Measurements from ENCODE around the gene EML6. TPM values are rescaled to one million over a fixed set of nuclear protein-coding genes. Genes with fewer than 3 reads are reported as not detected.
A peak's percentile ranks its signal among the peaks of the same experiment; 100 is the strongest.

EML6 gene
- total and polyA plus RNA-seq, 4 donors = 0.94 to 5.1 (median 2.0) TPM

DNA sequence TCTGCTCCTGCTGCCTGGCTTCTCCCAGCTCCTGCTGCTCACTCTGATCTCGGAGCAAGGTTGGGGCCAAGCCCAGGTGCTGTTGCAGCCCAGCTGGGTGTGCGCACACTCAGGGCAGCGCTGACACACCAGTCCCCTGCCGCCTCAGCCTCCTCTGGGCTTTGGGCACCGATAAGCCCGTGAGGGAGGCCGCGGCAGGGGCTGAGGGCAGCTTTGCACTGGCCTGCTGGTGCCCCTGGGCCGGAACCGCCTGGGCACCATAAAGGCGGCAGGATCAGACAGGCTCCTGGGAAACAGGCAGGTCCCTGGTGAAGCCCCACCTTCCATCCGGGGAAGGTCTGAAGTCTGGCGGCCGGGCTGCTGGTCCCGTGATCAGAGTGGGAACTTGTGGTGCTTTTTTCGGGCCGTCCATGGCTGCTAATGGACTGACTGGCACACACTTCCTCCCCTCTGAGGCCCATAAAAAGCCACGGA is 14.1 kb upstream of the EML6 start:
- H3K9me3 ChIP-seq (ENCODE audit: control insufficient read depth in 4 of 4, insufficient read depth in 3 of 4, low read length in 3 of 4) = no peaks in the 10 kb centered on the region

DNA sequence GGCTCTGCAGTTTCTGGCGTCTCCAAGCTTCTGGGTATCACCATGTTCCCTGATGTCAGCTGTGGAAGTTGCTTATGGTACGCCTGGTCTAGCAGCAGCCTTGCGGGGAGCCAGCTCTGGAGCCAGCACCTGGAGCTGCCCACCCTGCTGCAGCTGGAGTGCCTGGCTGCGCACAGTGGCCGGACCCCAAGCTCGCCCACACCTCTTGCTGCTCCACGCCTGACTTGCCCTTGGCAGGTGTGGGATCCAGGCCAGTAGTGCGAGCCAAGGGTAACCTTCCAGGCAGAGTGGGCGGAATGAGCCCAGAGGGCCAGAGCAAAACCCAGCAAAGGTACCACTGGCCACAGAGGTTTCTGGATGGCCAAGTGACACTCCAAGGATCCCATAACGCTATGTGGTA is 13.2 kb upstream of the EML6 start:
- Histone ChIP-seq H3K4me3 (no peak overlapping the region), H3K27me3 (ENCODE audit: control insufficient read depth in 3 of 3, insufficient read depth in 3 of 3, low read length in 2 of 3) (no peaks in the 10 kb centered on the region), H3K36me3 (ENCODE audit: control insufficient read depth in 4 of 4, insufficient read depth in 4 of 4, low read length in 4 of 4) (no peaks in the 10 kb centered on the region), H3K27ac (ENCODE audit: low read depth in 1 of 2, low read length in 1 of 2) (no peak overlapping the region), H3K9me3 (ENCODE audit: control insufficient read depth in 4 of 4, insufficient read depth in 3 of 4, low read length in 3 of 4) (no peaks in the 10 kb centered on the region), H3K4me1 (ENCODE audit: control insufficient read depth in 5 of 5, insufficient read depth in 5 of 5, low read length in 5 of 5) (peaks cover 0 to 14% (median 0%) of the 10 kb centered on the region in 5 donors), H3K9ac (ENCODE audit: insufficient read depth in 1 of 2, low read length in 2 of 2) (no peak overlapping the region)
- 88 to 91% methylated on average over 10 of the region's 10 CpGs for WGBS, 2 donors
- DNase-seq = no peak
- no peak for ATAC-seq (ENCODE audit: insufficient read depth, low FRiP score)
- no peak for TF ChIP-seq CTCF (IDR thresholded peaks at IDR 0.05; ENCODE audit: control extremely low read depth, extremely low read depth)

More for the DNA sequence above, 14.1 kb upstream of the EML6 start:
- Histone ChIP-seq H3K4me1 (ENCODE audit: control insufficient read depth in 5 of 5, insufficient read depth in 5 of 5, low read length in 5 of 5) (peaks cover 0 to 14% (median 0%) of the 10 kb centered on the region in 5 donors), H3K27ac (ENCODE audit: low read depth in 1 of 2, low read length in 1 of 2) (no peak overlapping the region), H3K4me3 (no peak overlapping the region), H3K9ac (ENCODE audit: insufficient read depth in 1 of 2, low read length in 2 of 2) (no peak overlapping the region), H3K36me3 (ENCODE audit: control insufficient read depth in 4 of 4, insufficient read depth in 4 of 4, low read length in 4 of 4) (no peaks in the 10 kb centered on the region), H3K27me3 (ENCODE audit: control insufficient read depth in 3 of 3, insufficient read depth in 3 of 3, low read length in 2 of 3) (no peaks in the 10 kb centered on the region)
- 37 to 38% methylated on average over 18 of the region's 18 CpGs for WGBS, 2 donors
- ATAC-seq (ENCODE audit: insufficient read depth, low FRiP score) (peak; percentile 73), DNase-seq (peak in 2 of 3 donors; percentile 24 to 38)
- no peak for TF ChIP-seq CTCF (IDR thresholded peaks at IDR 0.05; ENCODE audit: control extremely low read depth, extremely low read depth)

DNA sequence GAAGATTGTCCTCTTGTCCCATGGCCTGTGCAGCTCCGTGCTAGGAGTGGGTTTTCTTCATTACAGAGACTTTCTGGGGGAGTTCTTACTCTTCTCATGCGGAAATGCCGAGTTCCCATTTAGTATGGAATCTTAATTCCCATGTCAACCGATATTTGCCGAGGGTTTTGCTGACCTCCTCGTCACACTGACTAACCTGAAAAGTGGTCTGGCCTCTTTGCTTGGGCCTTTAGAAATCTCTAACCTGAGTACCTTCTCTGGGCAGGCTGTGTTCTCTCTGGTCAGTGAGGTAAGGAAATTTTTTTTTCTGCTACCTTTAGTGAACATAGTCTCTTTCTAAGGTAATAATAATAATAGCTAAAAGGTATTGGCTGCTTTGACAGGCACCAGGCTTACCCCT is 10.9 kb upstream of the EML6 start:
- DNase-seq (no peak), ATAC-seq (ENCODE audit: insufficient read depth, low FRiP score) (no peak)
- H3K27ac ChIP-seq (ENCODE audit: low read depth in 1 of 2, low read length in 1 of 2) = no peak overlapping the region
- peaks cover 0 to 14% (median 0%) of the 10 kb centered on the region in 5 donors for H3K4me1 ChIP-seq (ENCODE audit: control insufficient read depth in 5 of 5, insufficient read depth in 5 of 5, low read length in 5 of 5)
- H3K36me3 ChIP-seq (ENCODE audit: control insufficient read depth in 4 of 4, insufficient read depth in 4 of 4, low read length in 4 of 4) = no peaks in the 10 kb centered on the region
- no peak for TF ChIP-seq CTCF (IDR thresholded peaks at IDR 0.05; ENCODE audit: control extremely low read depth, extremely low read depth)
- WGBS, 2 donors = 91 to 97% methylated on average over 6 of the region's 6 CpGs
- H3K4me3 ChIP-seq = no peak overlapping the region
- no peaks in the 10 kb centered on the region for H3K9me3 ChIP-seq (ENCODE audit: control insufficient read depth in 4 of 4, insufficient read depth in 3 of 4, low read length in 3 of 4)
- peaks cover 0 to 4% (median 0%) of the 10 kb centered on the region in 3 donors for H3K27me3 ChIP-seq (ENCODE audit: control insufficient read depth in 3 of 3, insufficient read depth in 3 of 3, low read length in 2 of 3)
- no peak overlapping the region for H3K9ac ChIP-seq (ENCODE audit: insufficient read depth in 1 of 2, low read length in 2 of 2)

DNA sequence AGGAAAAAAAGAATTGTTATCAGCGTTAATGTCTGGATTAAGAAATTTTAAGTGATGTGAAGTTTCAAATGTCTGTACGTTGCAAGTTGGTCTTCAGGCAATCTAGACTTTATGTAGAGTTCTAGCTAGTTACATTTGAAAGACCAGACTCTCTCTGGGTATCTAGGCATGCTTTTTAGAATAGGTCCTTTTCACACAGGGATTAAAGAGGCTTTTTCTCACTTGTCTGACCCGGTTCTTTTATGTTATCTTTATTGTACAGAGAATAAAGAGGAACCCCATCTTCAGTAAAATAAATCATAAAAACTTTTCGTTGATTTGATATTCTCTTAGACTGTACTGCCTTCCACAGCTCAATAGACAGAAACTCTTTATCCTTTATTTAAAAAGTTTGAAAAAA is 8.5 kb upstream of the EML6 start:
- 60 to 80% methylated on average over 4 of the region's 4 CpGs for WGBS, 2 donors
- Histone ChIP-seq H3K27me3 (ENCODE audit: control insufficient read depth in 3 of 3, insufficient read depth in 3 of 3, low read length in 2 of 3) (peaks cover 0 to 4% (median 3%) of the 10 kb centered on the region in 3 donors), H3K4me3 (no peak overlapping the region), H3K27ac (ENCODE audit: low read depth in 1 of 2, low read length in 1 of 2) (no peak overlapping the region), H3K9me3 (ENCODE audit: control insufficient read depth in 4 of 4, insufficient read depth in 3 of 4, low read length in 3 of 4) (no peaks in the 10 kb centered on the region), H3K4me1 (ENCODE audit: control insufficient read depth in 5 of 5, insufficient read depth in 5 of 5, low read length in 5 of 5) (no peaks in the 10 kb centered on the region), H3K9ac (ENCODE audit: insufficient read depth in 1 of 2, low read length in 2 of 2) (no peak overlapping the region), H3K36me3 (ENCODE audit: control insufficient read depth in 4 of 4, insufficient read depth in 4 of 4, low read length in 4 of 4) (no peaks in the 10 kb centered on the region)
- DNase-seq (no peak), ATAC-seq (ENCODE audit: insufficient read depth, low FRiP score) (no peak)
- TF ChIP-seq CTCF (IDR thresholded peaks at IDR 0.05; ENCODE audit: control extremely low read depth, extremely low read depth) = no peak
